HG03039 (cell line): Measurements from ENCODE around the gene IGFL4.

Experiments
- ATAC-seq: cut with Tn5 transposase; IDR thresholded peaks from one replicate; pipeline ENCODE4 v1.9.1; 2021; ENCODE audit warnings: mild to moderate bottlenecking, moderate library complexity; ENCODE audit not compliant: unreplicated experiment

Gene IGFL4

DNA sequence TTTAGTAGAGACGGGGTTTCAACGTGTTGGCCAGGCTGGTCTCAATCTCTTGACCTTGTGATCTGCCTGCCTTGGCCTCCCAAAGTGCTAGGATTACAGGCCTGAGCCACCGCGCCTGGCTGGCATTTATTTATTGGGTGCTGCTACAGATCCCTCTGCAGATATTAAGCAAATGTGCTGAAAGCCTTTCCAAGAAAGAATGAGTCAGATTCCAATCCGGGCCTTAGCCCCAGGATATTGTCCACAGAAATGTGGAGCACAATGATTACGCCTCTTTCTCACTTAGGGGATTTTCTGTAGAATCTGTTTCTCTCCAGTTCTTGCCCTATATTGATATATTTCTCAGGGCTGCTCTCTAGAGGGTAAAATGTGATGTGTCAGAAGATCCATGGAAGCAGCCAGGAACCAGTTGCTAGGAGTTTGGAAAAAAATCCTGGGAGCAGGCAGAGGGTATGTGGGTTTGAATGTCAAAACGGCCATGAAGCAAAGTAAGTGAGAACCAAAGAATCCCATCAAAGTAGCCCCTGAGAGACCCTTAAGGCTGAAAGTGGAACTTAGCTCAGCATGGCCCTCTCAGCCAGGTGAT, 24.8 kb upstream of the IGFL4 start:
- ATAC-seq, result no peak

DNA sequence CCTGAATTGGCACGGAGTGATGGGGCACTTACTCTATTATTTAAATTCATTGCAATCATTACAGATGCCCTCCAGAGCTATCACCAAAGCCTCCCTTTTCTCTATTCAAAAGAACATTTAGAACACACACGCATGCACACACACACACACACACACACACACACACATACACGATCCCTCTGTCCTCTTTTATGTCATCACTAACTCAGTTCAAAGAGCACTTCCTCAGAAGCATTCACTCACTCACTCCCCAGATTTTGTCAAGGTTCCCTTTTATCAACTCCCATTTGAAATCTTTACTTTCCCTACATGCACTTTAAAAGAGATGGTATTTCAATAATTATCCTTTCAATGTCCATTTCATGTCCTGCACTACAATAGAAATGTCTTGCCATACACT, 22.4 kb upstream of the IGFL4 start:
- ATAC-seq, result no peak

DNA sequence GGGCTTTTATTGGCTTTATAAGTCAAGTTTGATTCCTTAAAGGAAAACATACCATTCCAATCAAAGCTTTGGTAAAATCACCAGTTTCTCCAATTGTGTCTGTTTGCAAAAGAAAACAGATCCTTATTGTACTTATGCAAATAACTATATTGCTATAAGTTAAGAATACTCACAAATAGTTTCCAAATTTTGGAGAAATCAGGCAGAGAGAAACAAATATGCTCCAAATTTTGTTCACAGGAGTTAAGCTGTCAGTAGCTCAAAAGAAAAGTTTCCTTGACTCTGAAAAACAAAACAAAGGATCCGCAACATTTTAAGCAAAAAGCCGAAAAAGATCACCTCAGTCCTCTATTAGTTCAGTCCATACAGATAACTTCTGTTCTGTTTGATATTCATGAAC, 19.2 kb upstream of the IGFL4 start:
- no peak for ATAC-seq

DNA sequence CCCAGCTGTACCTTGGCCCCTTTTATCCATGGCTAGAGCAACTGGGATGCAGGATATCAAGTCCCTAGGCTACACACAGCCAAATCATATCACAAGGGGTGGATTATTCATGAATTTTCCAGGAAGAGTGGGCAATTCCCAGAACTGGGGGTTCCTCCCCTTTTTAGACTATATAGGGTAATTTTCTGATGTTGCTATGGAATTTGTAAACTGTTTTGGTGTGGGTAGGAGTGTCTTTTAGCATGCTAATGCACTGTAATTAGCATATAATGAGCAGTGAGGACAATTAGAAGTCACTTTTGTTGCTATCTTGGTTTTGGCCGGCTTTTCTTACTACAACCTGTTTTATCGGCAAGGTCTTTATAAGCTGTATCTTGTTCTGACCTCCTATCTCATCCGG, 18.0 kb upstream of the IGFL4 start:
- ATAC-seq, result no peak

DNA sequence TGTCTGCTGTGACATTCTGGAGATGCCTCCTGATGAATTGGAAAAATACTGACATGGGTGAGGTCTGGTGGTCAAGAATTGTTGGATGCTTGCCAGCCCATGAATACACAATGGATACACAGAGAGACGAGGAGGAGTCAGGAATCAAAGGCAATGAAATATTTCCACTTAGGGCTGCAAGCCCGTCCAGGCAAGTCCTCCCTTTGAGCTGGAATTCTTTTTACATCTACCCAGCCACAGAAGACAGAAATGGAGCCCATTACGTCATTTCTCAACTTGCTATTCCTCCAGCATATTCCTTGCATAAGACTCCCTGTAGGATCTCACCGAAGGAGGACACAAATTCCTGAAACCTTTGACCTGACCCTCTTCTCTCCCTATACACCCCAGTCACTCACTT, 15.7 kb upstream of the IGFL4 start:
- ATAC-seq, result no peak

DNA sequence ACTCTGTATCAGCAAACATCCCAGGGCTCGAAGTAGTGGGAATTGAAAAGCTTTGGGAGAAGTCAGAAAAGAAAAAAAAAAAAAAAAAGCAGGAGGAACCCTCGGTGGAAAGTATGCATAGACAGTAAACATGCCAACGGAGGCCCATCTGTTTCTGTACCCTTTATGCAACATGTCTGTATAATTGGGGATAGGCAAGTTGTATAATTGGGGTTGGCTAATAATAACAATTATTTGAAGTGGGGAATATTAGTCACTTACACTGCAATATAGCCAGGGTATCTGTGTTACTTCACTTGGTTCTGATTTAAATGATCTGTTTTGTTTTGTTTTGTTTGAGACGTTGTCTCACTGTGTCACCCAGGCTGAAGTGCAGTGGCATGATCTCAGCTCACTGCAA, 12.1 kb upstream of the IGFL4 start:
- no peak for ATAC-seq

DNA sequence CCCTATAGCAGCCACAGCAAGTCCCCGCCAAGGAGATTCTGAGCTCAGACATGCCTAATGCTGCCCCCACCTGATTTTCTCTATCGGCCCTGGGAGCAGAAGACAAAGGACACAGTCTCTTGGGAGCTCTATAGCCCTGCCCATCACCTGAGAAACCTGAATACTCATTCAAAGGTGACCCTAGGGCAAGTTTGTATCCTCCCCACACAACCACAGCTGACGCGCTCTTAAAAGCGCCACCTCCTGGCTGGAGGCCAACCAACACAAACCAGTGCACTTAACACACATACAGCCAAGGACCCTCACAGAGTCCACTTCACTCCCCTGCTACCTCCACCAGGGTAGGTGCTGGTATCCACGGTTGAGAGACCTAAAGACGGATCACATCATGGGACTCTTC, 8.8 kb upstream of the IGFL4 start:
- ATAC-seq, result no peak

DNA sequence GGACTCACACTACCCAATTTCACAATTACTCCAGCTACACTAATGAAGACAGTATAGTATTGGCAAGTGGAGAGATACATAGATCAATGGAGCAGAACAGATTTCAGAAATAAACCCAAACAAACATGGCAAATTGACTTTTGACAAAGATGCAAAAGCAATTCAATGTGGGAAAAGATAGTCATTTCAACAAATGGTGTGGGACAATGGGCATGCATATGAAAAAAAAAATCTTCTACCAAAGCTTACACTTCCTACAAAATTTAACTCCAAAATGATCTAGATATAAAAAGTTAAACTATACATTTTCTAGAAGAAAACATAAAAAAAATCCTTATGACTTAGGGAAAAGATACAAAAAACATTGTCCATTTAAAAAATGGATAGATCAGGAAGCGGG, 2.7 kb upstream of the IGFL4 start:
- no peak for ATAC-seq

DNA sequence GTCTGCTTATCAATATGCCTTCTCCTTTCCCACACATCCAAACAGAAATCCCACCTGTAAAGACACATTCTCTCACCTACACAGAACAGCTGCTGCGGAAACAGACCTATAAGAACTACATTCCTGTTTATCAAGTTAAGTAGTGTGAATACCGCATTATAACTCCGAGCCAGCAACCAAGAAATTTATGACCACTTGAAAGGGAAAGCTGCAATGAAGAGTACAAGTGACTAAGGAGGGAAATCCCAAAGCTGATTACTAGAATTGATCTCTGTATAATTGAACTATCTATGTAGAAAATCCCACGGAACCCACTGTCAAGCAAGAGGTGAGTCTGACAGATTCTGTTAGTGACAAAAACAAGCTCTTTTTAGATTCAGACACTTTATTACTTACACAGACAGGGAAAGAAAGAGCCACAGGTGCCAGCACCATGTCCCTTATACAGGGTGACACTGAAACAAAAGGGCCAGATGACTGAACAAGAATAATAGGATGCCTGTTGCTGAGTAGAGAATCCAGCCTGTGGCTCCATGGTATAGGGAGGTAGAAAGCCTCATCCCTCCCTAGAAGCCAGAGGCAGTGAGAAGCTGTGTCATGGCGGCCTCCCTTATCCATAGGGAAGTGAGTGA, 1.6 kb upstream of the IGFL4 start:
- ATAC-seq, result no peak

DNA sequence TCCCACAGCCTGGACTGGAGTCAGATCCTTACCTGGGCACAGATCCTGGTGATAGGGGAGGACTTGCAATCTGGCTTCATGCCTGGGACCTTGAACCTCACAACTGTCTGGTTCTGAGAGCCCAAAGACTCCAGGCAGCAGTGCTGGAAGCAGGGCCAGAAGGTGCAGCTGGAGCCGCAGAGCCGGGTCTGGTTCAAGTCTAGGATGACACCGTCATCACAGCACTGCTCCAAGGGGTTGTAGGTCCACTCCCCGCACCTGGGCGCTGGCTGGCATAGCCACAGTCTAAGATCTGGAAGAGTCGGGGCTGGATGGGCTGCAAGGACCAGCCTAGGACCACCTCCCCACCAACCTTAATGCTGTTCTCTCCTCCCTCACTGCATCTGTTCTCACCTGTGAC, 677 bp downstream of the IGFL4 start:
- ATAC-seq, result no peak

DNA sequence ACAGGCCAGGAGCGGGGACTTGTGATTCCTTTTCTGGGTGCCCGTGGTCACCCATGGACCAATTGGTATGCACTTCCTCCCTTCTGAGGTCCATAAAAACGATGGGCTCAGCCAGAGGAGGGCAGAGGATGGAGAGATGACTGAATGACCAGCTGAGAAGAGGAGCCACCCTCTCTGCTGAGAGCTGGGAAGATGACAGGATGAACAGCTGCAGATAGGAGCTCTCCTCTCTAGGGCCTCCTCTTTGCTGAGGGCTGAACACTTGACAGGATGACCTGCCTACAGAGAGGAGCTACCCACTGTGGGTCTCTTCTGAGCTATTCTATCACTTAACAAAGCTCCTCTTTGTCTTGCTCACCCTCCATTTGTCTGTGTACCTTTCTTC, 4.1 kb downstream of the IGFL4 start:
- no peak for ATAC-seq

DNA sequence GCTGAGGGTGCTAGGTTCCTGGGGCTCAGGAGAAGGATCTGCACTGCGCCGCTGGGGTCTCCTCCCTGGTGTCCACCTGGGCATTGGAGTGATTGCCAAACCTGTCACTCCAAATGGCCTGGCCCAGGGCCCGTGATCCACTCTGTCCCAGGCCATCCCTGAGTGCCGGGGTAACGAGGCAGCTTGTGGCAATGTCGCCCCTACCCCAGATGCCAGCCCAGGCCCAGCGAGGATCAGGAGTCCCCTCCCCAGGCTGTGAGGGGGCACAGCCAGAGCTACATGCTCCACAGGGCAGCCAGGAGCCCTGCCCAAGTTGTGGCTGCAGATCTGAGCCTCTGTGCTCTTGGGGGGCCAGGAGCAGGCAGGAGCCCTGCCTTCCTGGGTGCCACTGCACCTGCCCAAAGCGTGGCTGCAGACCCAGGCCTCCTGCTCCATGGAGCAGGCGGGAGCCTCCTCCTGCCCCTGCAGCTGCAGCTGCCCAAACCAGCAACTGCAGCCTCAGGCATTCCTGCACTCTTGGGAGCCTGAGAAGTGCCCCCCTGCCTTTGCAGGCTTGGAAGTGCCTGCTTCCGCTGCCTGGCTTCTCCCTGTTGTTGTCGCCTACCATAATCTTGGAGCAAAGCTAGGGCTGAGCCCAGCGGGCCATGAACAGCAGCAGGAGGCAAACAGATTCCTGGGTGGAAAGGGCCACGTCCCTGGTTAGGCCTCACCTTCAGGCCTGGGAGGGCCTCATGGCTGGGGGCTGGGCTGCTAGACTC, 4.6 kb downstream of the IGFL4 start:
- no peak for ATAC-seq

DNA sequence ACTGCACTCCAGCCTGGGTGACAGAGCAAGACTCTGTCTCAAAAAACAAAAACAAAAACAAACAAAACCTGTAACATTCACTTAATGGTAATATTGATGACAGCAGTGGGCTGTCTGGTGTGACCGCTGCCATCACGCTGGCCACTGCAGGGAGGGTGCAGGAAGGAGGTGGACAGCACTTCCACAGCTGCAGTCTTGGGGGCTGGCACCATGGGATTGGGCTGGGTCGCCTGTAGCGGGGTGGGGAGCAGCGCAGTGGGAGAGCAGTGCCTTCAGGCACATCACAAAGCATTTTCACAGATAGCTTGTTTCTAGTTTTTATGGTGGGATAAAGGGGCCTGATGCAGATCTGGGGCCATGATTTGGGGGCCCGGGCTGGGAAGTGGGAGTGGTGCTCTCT, 5.3 kb downstream of the IGFL4 start:
- ATAC-seq, result no peak

DNA sequence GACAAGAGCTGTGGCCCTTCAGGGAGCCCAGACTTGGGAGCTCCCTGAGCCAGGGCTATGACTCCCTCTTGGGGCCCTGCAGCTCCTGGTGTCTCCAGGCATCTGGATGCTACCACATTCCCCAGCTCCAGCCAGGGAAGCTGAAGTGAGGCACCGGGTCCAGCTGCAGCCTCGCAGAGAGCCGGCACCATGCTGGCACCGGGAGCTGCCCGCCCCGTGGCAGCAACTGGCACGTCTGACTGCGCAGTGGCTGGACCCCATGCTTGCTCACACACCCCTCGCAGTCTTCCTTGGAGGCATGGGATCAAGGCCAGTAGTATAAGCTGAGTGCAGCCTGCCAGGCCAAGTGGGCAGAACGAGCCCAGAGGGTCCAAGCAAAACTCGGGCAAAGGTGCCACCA, 7.4 kb downstream of the IGFL4 start:
- no peak for ATAC-seq

DNA sequence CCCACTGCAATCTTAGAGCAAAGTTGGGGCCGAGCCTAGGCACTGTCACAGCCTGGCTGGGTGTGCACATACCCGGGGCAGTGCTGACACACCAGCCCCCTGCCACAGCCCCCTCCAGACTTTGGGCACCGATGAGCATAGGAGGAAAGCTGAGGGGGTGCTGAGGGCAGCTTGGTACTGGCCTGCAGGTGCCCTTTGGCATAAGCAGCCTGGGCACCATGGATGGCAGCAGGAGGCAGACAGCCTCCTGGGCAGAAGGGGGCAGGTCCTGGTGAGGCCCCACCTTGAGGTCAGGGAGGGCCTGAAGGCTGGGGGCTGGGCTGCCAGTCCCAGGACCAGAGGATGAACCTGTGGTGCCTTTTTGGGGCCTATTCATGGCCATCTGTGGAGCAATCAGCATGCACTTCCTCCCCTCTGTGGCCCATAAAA, 8.2 kb downstream of the IGFL4 start:
- ATAC-seq, result no peak

DNA sequence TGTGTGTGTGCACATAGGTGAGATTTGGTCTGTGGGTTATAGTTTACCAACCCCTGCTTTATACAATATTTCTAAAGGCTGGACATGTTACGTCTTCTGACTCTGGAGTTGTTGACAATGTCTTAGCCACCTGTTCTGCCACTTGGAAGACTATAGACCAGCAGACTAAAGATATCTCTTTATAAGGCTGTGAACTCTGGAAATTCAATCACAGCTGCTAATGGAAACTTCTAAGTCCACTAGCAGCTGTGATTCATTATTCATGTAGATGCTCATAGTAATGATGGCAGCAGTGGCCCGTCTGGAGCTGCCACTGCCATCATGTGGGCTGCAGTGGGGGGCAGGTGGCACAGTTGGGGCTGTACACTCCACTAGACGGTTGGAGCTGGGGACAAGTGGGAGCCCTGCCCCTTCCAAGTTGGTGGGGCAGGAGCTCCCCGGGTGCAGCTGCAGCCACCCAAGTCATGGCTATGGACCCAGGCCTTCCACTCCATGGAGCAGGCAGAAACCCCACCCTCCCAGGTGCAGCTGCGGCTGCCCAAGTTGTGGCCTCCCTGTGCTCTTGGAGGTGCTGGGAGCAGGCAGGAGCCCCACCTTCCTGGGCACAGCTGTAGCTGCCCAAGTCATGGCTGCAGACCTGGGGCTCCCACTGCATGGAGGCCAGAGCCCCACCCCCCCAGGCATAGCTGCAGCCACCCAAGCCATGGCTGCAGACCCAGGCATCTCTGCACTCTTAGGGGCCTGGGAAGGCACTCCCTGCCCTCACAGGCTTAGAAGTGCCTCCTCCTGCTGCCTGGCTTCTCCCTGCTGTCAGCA, 8.8 kb downstream of the IGFL4 start:
- ATAC-seq, result no peak

DNA sequence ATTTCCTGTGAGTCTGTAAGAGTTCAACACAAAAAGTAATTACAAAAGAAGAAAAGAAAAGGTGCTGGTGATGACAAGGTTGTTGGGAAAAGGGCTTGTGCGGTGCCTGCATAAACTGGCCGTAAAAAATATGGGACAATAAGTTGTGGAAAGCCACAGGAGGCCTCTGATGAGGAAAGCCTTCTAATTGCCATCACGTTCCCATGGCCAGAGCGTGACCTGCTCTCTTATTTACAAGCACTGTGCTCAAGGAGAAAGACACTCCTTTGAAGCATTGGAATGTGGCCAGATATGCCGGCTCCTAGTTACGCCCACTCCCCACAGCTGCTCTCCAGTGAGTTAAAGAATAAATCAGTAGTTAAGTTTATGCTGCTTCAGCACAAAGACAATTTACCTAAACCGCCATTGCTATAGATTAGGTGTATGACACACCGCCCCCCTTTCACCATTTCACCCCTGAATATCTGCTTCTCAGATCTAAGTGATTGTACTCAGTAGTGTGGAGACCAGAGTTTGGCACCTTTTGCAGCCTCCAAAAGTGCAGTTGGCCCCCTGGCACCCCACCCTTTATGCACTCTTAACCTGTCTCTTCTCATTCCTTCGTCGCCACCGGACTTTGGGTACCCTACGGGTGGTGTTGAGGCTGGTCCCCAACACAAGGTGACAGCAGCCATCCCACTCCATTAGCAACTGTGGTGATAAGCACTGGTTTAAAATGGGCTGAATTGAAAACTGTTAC, 9.8 kb downstream of the IGFL4 start:
- no peak for ATAC-seq

DNA sequence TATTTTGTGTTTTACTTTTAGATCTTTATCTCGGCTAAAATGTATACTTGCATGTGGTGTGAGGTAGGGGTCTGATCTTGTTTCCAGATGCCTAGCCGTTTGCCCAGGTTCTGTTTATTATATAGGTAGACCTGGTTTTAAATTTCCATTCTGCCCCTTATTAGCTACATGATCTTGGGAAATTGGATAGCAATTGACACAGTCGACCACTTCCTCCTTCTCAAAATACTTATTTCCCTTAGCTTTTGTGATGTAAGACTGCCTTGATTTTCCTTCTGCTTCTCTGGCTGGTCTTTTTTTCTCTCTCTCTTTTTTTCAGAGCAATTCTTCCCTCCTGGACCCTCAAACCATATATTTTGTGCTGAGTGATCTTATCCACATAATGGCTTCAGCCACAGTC, 15.0 kb downstream of the IGFL4 start:
- no peak for ATAC-seq

DNA sequence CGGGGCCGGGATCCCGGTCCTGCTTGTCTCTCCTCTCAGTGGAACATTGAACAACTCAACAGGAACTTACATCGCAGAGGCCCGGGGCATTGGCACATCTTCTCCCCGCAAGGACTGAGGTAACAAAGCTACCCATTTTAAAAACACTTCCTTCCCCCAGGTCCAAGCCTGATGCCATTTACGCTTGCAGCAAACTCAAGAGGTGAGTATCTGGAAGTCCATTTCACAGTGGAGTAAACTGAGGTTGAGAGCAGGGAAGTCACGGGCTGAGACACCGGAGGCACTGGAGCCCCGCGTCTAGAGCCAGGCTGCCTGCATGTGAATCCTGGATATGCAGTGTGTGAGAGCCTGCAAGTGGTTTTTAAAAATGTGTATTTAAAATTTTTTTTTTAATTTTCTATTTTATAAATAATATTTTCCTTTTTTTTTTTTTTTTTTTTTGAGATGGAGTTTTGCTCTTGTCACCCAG, 17.5 kb downstream of the IGFL4 start:
- ATAC-seq, result no peak

DNA sequence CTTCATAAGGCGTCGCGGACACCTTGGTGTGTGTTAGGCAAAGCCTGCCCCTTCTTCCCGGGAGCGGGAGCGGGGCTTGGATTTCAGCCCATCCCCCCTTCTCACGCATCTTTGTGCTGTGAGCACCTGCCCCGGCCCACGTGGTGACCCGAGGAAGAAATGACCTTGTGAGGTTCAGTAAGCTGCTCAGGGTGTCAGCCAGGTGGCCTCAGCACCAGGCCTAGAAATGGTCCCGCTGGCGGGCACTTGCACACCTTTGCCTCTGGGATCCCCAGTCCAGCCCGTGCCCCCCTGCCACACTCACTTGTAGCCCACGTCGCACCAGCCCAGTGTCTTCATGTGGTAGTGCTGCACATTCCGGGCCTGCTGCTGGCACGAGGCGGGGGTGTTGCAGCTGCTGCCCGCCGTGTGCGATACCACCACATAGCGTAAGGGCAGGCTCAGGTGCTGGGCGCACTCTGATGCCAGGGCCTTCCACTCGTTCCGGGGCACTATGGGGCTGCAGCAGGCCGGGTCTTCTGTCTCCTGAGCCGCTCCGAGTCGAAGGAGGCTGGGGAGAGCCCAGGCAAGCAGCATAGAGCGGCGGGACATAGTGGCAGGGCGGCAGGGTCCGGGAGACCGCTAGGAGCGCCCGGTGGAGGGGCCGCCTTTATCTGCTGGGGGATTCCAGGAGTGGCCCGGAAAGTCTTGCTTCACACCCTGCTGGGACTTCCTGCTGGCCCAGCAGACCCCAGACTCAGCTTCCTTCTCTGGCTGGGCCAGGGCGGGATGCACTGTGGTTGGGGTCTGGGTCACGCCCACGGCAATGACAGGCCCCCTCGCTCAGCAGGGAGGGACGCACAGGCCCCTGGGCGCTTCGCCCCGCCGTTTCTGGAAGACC, 18.1 kb downstream of the IGFL4 start, which contains the start of gene PGLYRP1:
PGLYRP1 (minus strand) TSS at position 623 of the 880 bp plus-strand sequence; CDS start at position 591, 32 bp downstream.
- ATAC-seq, result no peak
